GM12878 (cell line): ENCODE data around the gene SNPH. TPM values are rescaled to one million over a fixed set of nuclear protein-coding genes. Genes with fewer than 3 reads are reported as not detected.

Experiments
- ATAC-seq: fragments of 200-7000 bp; cut with Tn5 transposase; 3 replicates; pipeline ENCODE4 v1.9.1; 2020; ENCODE audit warnings: mild to moderate bottlenecking, moderate library complexity
- BruUV-seq: library from RNA; stranded (reverse); fragments of 400-500 nt; replicated peaks from 2 replicates; lab custom pipeline; 2021; lab: Mats Ljungman, UMichigan
- CTCF ChIA-PET: fragments of 300-600 bp; sonication (Branson Sonifier 250); formaldehyde crosslinking; extraction: SDS; loops from one replicate; lab custom pipeline; 2021; ENCODE audit warnings: inconsistent platforms; lab: Yijun Ruan, JAX
- POLR2A ChIA-PET: fragments of 350-600 bp; formaldehyde crosslinking; extraction: SDS; loops from one replicate; lab custom pipeline; 2021; ENCODE audit warnings: inconsistent platforms; lab: Charles Lee
- RAD21 ChIA-PET: fragments of 300-600 bp; sonication (Branson Sonifier 250); formaldehyde crosslinking; loops from one replicate; lab custom pipeline; 2023; ENCODE audit warnings: antibody characterized with exemption; ENCODE audit not compliant: unreplicated experiment; lab: Charles Lee
- SMC1A ChIA-PET: fragments of 300-600 bp; sonication (Branson Sonifier 250); formaldehyde crosslinking; loops from one replicate; lab custom pipeline; 2023; ENCODE audit not compliant: unreplicated experiment, uncharacterized antibody; lab: Charles Lee
- DNase-seq: peaks from one replicate; pipeline ENCODE4 v3.0.0-alpha.2; 2011; ENCODE audit warnings: low read depth, low spot score
- FAIRE-seq: peaks from 3 replicates; lab custom pipeline; 2011; peaks lifted over from hg19 to GRCh38; lab: Jason Lieb, UNC
- H2AFZ ChIP-seq: 2 replicates; pipeline ENCODE4 v1.6.0; 2011; ENCODE audit warnings: low read depth, low read length, control low read depth; ENCODE audit not compliant: control insufficient read depth
- H3K27ac ChIP-seq: 2 replicates; pipeline ENCODE4 v1.5.1; 2011; ENCODE audit warnings: control low read depth; ENCODE audit not compliant: control insufficient read depth, insufficient read depth
- H3K27me3 ChIP-seq, 2 experiments: replicated peaks in 1 of 2; 2 replicates each; pipeline versions ENCODE4 v1.6.0 to v1.6.1; 2011; ENCODE audit warnings: low read length in 1 of 2; ENCODE audit not compliant: control insufficient read depth in 2 of 2, insufficient read depth in 2 of 2
- H3K36me3 ChIP-seq, 2 experiments: 2 replicates each; pipeline ENCODE4 v1.5.1; 2011; ENCODE audit warnings: low read length in 1 of 2; ENCODE audit not compliant: control insufficient read depth in 2 of 2, insufficient read depth in 2 of 2
- H3K4me1 ChIP-seq: 2 replicates; pipeline ENCODE4 v1.6.1; 2011; ENCODE audit warnings: mild to moderate bottlenecking, low read length, moderate library complexity, mixed read lengths; ENCODE audit not compliant: control insufficient read depth, insufficient read depth
- H3K4me2 ChIP-seq: 2 replicates; pipeline ENCODE4 v1.6.0; 2011; ENCODE audit warnings: control low read depth; ENCODE audit not compliant: control insufficient read depth, insufficient read depth
- H3K4me3 ChIP-seq: fragments of 200-600 bp; sonication (generic); 2 replicates; pipeline ENCODE4 v1.5.1; 2016
- H3K79me2 ChIP-seq: 2 replicates; pipeline ENCODE4 v1.6.0; 2011; ENCODE audit warnings: low read length; ENCODE audit not compliant: control insufficient read depth, insufficient read depth
- H3K9ac ChIP-seq: 2 replicates; pipeline ENCODE4 v1.8.0; 2011; ENCODE audit warnings: low read length, control low read depth, mixed read lengths; ENCODE audit not compliant: control insufficient read depth, insufficient read depth
- H3K9me3 ChIP-seq: replicated peaks from 3 replicates; pipeline ENCODE4 v1.5.1; 2011; ENCODE audit warnings: mild to moderate bottlenecking, low read length; ENCODE audit not compliant: control insufficient read depth, insufficient read depth
- H4K20me1 ChIP-seq: 2 replicates; pipeline ENCODE4 v1.6.0; 2011; ENCODE audit not compliant: control insufficient read depth, insufficient read depth
- ATF2 ChIP-seq: IDR thresholded peaks from 2 replicates; pipeline ENCODE4 v1.6.1; 2012; ENCODE audit warnings: low read length, inconsistent platforms
- CBFB ChIP-seq: IDR thresholded peaks from 2 replicates; pipeline ENCODE4 v1.6.1; 2016; ENCODE audit warnings: antibody characterized with exemption, low read depth
- CREB1 ChIP-seq: IDR thresholded peaks from 2 replicates; pipeline ENCODE4 v1.6.1; 2012; ENCODE audit warnings: low read depth, mild to moderate bottlenecking, inconsistent platforms
- JUNB ChIP-seq: IDR thresholded peaks from 2 replicates; pipeline ENCODE4 v1.6.1; 2016; ENCODE audit warnings: antibody characterized with exemption, mild to moderate bottlenecking
- POU2F2 ChIP-seq: IDR thresholded peaks from 3 replicates; pipeline ENCODE4 v1.6.1; 2011; ENCODE audit warnings: low read depth, mild to moderate bottlenecking, low read length, borderline replicate concordance
- whole genome bisulfite sequencing: methylation state at CpG from one replicate; pipeline ENCODE4 v1.1.6; 2016; ENCODE audit warnings: low lambda C conversion rate; ENCODE audit not compliant: insufficient replicate concordance, insufficient coverage; ENCODE audit errors: missing lambda C conversion rate; 5-methylcytosine and 5-hydroxymethylcytosine counted together
- in situ Hi-C: fragments of 300-500 bp; cut with MboI; formaldehyde crosslinking; loops from 9 replicates; pipeline ENCODE4 v1.14.3; 2018; ENCODE audit warnings: mixed read lengths
- intact Hi-C: fragments of 100-400 bp; cut with micrococcal nuclease; formaldehyde crosslinking; loops from one replicate; pipeline ENCODE4 v1.14.2; 2022; ENCODE audit not compliant: unreplicated experiment
- polyA plus RNA-seq, 11 experiments: library from polyadenylated mRNA; depleted of rRNA in 4 of 11; unstranded in 6 of 11; stranded (reverse) in 5 of 11; fragments of >200 nt; fragmentation: Nextera tagmentation in 4 of 11; fragmentation: Illumina TruSeq in 1 of 11; extraction: Ambion mirVana in 4 of 11; extraction: Trizol in 1 of 11; gene quantifications; 1 replicate in 1 of 11; 2 replicates in 10 of 11; pipeline versions ENCODE4 v1.2.1 to v1.2.3, GENCODE V29; 2011 to 2016; ENCODE audit warnings: inconsistent platforms in 2 of 11, missing spikeins in 2 of 11, low read depth in 1 of 11
- total RNA-seq, 4 experiments: library from RNA; depleted of rRNA in 3 of 4; stranded (reverse); fragments of >200 nt in 3 of 4; fragmentation: Illumina TruSeq in 1 of 4; extraction: Trizol in 1 of 4; gene quantifications; 2 replicates each; pipeline versions ENCODE4 v1.2.1 to v1.2.3, GENCODE V29; 2013 to 2021

SNPH gene
- total and polyA plus RNA-seq, 10 of the 15 experiments (the other 5 are each of a cell fraction or from before 2014, with no cell fraction given), result 0.02 to 0.45 (median 0.34) TPM; not detected in 2

GRCh38 chr20:1232286-1233111, 33.6 kb upstream of the SNPH start:
- H2AFZ ChIP-seq, result peak overlapping the region; percentile 45
- SMC1A ChIA-PET, result no interaction called here
- no peak overlapping the region for H3K27ac ChIP-seq
- H3K9ac ChIP-seq, result no peak overlapping the region
- ATAC-seq, result peak; percentile 57
- H3K27me3 ChIP-seq, result peaks cover 0 to 2% of the 10 kb centered on the region in 2 experiments; a peak in 1 of 4 replicates
- in situ Hi-C loops (no loop called here), intact Hi-C loops (no loop called here)
- RAD21 ChIA-PET, result no interaction called here
- H3K36me3 ChIP-seq, result no peaks in the 10 kb centered on the region
- POLR2A ChIA-PET, result no interaction called here
- TF ChIP-seq ATF2 (peak; percentile 43; the same call in 1 of the 2 replicates), JUNB (peak; percentile 55), POU2F2 (peak; percentile 59; the same call in 1 of the 3 replicates), CREB1 (peak; percentile 79), CBFB (no peak)
- H3K79me2 ChIP-seq, result no peaks in the 10 kb centered on the region
- H3K4me2 ChIP-seq, result peak overlapping the region; percentile 22; the same call in 1 of the 2 replicates
- 77% methylated on average over 3 of the region's 3 CpGs for whole genome bisulfite sequencing
- no peaks in the 10 kb centered on the region for H3K9me3 ChIP-seq
- no peaks in the 10 kb centered on the region for H4K20me1 ChIP-seq
- BruUV-seq, result no TSS peak
- peaks cover 14% of the 10 kb centered on the region; the same call in 1 of the 2 replicates for H3K4me1 ChIP-seq
- no peak for DNase-seq
- CTCF ChIA-PET, result interaction anchor here (1.6 kb wide), 1 partner anchor 275 kb away, joined by 4 read pairs; no protein-coding TSS in a partner anchor
- no peak for FAIRE-seq
- H3K4me3 ChIP-seq, result no peak overlapping the region
